ENCODE data around the gene IGFBP6. TPM values are rescaled to one million over a fixed set of nuclear protein-coding genes. Genes with fewer than 3 reads are reported as not detected.
"Not testable (repeated sequence)": the region's sequence is repeated elsewhere in the genome, so short reads cannot be mapped to it uniquely, and the experiment has no call there.

IGFBP6 gene
- total RNA-seq, 2 donors from 2014 or later, result 0.45 TPM; not detected in 1

- H3K27me3 Mint-ChIP-seq, result peaks cover 16% of the 10 kb centered on the region
- H3K9me3 ChIP-seq (ENCODE audit: control insufficient read depth, low read length, poor library complexity, severe bottlenecking), result no peaks in the 10 kb centered on the region
- DNase-seq, result no peak
- H3K4me3 Mint-ChIP-seq, result no peak overlapping the region
- no peak for ATAC-seq
- H3K4me1 Mint-ChIP-seq, result peaks cover 5% of the 10 kb centered on the region
- H3K27ac Mint-ChIP-seq, result no peak overlapping the region
- peaks cover 2% of the 10 kb centered on the region for H3K36me3 Mint-ChIP-seq (ENCODE audit: low read depth)
Measured at GRCh38 chr12:53091756-53092155, 5.7 kb upstream of the IGFBP6 start.

DNA sequence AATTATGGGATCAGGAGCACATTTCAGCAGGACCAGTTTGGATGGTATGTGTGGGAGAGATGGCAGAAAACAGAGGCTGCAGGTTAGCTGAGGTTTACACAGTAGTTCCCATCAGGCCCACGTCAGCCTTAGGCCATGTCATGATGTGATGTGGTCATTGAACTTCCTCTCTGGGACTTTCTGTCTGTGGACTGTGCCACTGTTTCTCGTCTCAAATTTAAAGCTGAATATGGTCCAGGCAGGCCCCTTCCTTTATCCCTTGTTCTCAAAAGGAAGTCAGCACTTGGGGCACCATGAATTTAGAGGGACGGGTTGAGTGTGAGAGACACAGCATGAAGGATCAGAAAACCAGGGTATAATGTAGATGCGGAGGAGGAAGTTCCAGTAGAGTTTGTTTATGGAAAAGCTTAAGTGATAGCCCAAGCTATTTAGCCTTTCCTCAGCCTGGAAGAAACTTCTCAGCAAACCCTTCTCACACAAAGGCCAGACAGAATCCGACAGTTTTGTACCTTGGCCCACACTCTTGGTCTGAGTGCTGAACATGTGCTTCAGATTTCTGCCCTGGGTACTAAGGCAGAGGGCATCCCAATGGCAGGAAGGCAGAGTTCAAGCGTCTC, 3.6 kb upstream of the IGFBP6 start:
- DNase-seq, result no peak
- Mint-ChIP-seq H3K4me3 (peak overlapping the region; percentile 36), H3K27me3 (peaks cover 10% of the 10 kb centered on the region), H3K27ac (no peak overlapping the region), H3K4me1 (peaks cover 20% of the 10 kb centered on the region), H3K36me3 (ENCODE audit: low read depth) (peaks cover 2% of the 10 kb centered on the region)
- no peaks in the 10 kb centered on the region for H3K9me3 ChIP-seq (ENCODE audit: control insufficient read depth, low read length, poor library complexity, severe bottlenecking)
- no peak for ATAC-seq

GRCh38 chr12:53094394-53094787, 3.1 kb upstream of the IGFBP6 start:
- Mint-ChIP-seq H3K36me3 (ENCODE audit: low read depth) (peaks cover 2% of the 10 kb centered on the region), H3K27ac (no peak overlapping the region), H3K4me1 (peaks cover 25% of the 10 kb centered on the region), H3K4me3 (peak overlapping the region; percentile 5), H3K27me3 (peaks cover 10% of the 10 kb centered on the region)
- ATAC-seq, result no peak
- DNase-seq, result no peak
- no peaks in the 10 kb centered on the region for H3K9me3 ChIP-seq (ENCODE audit: control insufficient read depth, low read length, poor library complexity, severe bottlenecking)

GRCh38 chr12:53094796-53095595, 2.5 kb upstream of the IGFBP6 start:
- not testable (repeated sequence) for ATAC-seq; H3K9me3 ChIP-seq (ENCODE audit: control insufficient read depth, low read length, poor library complexity, severe bottlenecking); H3K36me3 Mint-ChIP-seq (ENCODE audit: low read depth); H3K27ac Mint-ChIP-seq; DNase-seq
- Mint-ChIP-seq H3K27me3 (peaks cover 10% of the 10 kb centered on the region), H3K4me1 (peaks cover 26% of the 10 kb centered on the region), H3K4me3 (peak overlapping the region; percentile 56)

GRCh38 chr12:53095596-53095895, 1.9 kb upstream of the IGFBP6 start:
- DNase-seq; ATAC-seq; H3K36me3 Mint-ChIP-seq (ENCODE audit: low read depth); H3K27me3 Mint-ChIP-seq; H3K9me3 ChIP-seq (ENCODE audit: control insufficient read depth, low read length, poor library complexity, severe bottlenecking); H3K27ac Mint-ChIP-seq: not testable (repeated sequence)
- H3K4me3 Mint-ChIP-seq, result peak overlapping the region; percentile 56
- H3K4me1 Mint-ChIP-seq, result peaks cover 26% of the 10 kb centered on the region

DNA sequence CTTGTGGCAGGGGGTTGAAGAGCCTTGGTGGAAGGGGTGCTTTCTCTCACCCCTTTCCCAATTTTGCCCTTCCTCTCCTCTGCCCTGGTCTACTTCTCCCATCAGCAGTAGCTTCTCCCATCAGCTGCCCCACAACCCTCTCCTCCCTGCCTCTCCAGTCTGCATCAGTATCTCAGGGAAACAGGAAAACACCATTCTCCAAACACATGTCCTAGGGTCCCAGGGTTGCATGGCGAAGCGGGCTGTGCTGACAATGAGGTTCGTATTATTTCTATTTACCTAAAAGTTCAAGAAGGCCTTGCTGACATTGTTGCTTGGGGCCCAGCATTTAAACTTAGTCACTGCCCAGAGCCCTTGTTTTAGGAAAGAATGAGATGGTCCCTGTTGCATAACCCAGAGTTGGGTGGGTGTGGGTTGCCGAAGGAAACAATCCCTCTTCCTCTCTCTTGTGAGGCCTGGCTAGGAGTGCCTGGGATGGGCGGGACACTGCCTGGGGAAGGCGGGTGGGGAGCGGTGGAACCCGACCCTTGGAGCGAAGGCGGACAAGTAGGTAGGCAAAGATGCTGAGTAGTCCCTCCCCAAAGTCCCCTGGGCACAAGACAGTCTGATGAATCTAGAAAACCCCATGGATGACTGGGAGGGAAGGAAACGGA, 1.3 kb upstream of the IGFBP6 start:
- no peak overlapping the region for H3K27ac Mint-ChIP-seq
- peaks cover 6% of the 10 kb centered on the region for H3K27me3 Mint-ChIP-seq

GRCh38 chr12:53096759-53097158, 708 bp upstream of the IGFBP6 start:
- Mint-ChIP-seq H3K36me3 (ENCODE audit: low read depth) (peaks cover 2% of the 10 kb centered on the region), H3K4me3 (peak overlapping the region; percentile 93), H3K4me1 (peaks cover 26% of the 10 kb centered on the region), H3K27me3 (peaks cover 3% of the 10 kb centered on the region), H3K27ac (peak overlapping the region; percentile 87)
- ATAC-seq, result no peak
- DNase-seq, result no peak
- no peaks in the 10 kb centered on the region for H3K9me3 ChIP-seq (ENCODE audit: control insufficient read depth, low read length, poor library complexity, severe bottlenecking)

More for the DNA sequence above, 1.3 kb upstream of the IGFBP6 start:
- H3K9me3 ChIP-seq (ENCODE audit: control insufficient read depth, low read length, poor library complexity, severe bottlenecking), result no peaks in the 10 kb centered on the region
- Mint-ChIP-seq H3K4me1 (peaks cover 26% of the 10 kb centered on the region), H3K4me3 (peak overlapping the region; percentile 93), H3K36me3 (ENCODE audit: low read depth) (peaks cover 2% of the 10 kb centered on the region)
- ATAC-seq (no peak), DNase-seq (no peak)

DNA sequence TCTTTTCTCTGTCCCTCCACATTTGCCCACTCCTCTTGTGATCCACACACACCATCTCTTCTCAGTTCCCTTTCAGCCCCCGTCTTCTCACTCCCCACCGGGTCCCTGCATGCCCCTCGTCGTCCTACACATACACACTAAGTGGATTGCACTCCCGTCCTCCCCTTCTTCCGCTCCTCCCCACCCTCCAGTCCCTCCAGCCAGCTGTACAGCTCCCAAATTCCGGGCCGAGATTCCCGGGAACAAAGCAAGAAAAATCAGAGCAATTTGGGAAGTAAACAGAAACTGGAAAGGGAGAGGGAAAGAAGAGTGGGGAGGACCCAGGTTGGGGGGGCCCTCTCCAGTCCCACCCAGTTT, 282 bp upstream of the IGFBP6 start:
- Mint-ChIP-seq H3K27ac (peak overlapping the region; percentile 87), H3K36me3 (ENCODE audit: low read depth) (peaks cover 2% of the 10 kb centered on the region), H3K4me1 (peaks cover 27% of the 10 kb centered on the region), H3K27me3 (no peaks in the 10 kb centered on the region), H3K4me3 (peak overlapping the region; percentile 93)
- no peak for DNase-seq
- no peak for ATAC-seq
- H3K9me3 ChIP-seq (ENCODE audit: control insufficient read depth, low read length, poor library complexity, severe bottlenecking), result no peaks in the 10 kb centered on the region

DNA sequence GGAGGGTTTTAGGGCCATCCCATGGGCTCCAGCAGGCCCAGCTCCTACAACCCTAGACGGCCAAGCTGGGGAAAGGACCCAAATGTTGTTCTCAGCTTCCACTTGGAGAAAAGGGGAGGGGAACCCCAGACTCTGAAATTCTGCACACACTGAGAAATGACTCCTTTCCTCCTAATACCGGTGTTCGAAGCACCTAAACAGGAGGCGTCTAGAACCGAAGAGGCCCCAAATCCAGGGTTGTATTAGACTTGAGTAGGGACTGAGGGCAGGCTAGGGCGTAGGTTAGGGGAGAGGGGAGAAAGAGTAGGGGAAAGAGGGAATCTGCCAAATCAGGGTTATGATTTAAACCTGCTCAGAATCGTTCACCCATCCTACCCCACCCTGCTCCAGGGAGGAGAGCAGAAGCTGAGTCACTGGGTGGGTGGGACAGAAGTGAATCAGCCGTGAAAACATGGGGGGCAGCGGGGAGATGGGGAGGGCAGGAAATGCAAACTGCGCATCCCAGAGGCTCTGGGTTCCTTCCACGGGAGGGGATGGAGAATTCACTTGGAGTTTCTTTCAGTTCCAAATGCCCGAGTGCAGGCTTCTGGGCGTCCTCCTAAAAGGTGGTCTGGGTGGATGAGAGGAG, 1.0 kb downstream of the IGFBP6 start:
- H3K9me3 ChIP-seq (ENCODE audit: control insufficient read depth, low read length, poor library complexity, severe bottlenecking), result no peaks in the 10 kb centered on the region
- peak overlapping the region; percentile 93 for H3K4me3 Mint-ChIP-seq
- no peaks in the 10 kb centered on the region for H3K27me3 Mint-ChIP-seq
- H3K4me1 Mint-ChIP-seq, result peaks cover 38% of the 10 kb centered on the region
- DNase-seq (no peak), ATAC-seq (no peak)
- H3K36me3 Mint-ChIP-seq (ENCODE audit: low read depth), result peaks cover 2% of the 10 kb centered on the region
- H3K27ac Mint-ChIP-seq, result peak overlapping the region; percentile 84

DNA sequence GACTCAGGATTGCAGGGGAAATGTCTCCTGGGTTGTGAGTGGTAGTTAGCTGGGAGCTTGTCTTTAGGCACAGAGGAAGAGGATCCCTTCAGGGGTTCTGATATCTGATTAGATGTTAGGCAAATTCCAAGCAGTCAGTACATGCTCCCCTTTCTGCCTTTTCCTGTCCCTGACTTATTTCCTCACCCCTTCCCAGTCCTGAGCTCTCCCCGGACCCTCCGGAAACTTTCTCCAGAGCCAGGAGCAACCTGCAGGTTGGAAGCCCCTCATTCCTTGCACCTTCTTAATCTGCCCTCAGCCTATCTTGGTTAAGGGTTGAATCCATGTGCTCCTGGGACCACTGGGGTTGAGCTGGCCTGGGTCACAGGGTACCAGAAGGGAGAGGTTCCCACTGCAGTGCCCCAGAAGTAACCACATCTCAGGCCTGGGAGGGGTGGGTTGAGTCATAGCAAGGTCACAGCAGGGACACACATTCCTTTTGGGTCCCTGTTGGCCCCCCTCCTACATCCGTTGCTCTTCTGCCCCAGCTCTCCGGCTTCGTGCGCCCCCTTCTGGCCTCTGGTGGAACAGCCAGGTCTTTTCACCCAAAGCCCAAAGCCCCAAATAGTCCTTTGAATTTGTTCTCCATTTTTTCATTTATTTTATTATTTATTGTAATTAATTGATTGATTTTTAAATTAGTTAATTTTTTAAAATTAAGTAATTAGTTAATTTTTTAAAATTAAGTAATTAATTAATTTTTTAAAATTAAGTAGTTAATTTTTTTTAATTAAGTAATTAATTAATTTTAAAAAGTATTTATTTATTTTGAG, 1.8 kb downstream of the IGFBP6 start:
- Mint-ChIP-seq H3K4me1 (peaks cover 40% of the 10 kb centered on the region), H3K4me3 (peak overlapping the region; percentile 63), H3K27me3 (no peaks in the 10 kb centered on the region), H3K36me3 (ENCODE audit: low read depth) (peaks cover 2% of the 10 kb centered on the region), H3K27ac (peak overlapping the region; percentile 84)
- DNase-seq (peak; percentile 75 to 88 (median 77)), ATAC-seq (peak; percentile 69)
- no peaks in the 10 kb centered on the region for H3K9me3 ChIP-seq (ENCODE audit: control insufficient read depth, low read length, poor library complexity, severe bottlenecking)

GRCh38 chr12:53100466-53101151, 3.1 kb downstream of the IGFBP6 start:
- no peak for DNase-seq
- Mint-ChIP-seq H3K4me1 (peaks cover 42% of the 10 kb centered on the region), H3K4me3 (peak overlapping the region; percentile 12), H3K36me3 (ENCODE audit: low read depth) (peaks cover 2% of the 10 kb centered on the region), H3K27me3 (no peaks in the 10 kb centered on the region), H3K27ac (peak overlapping the region; percentile 54)
- H3K9me3 ChIP-seq (ENCODE audit: control insufficient read depth, low read length, poor library complexity, severe bottlenecking), result no peaks in the 10 kb centered on the region
- no peak for ATAC-seq

- peaks cover 4% of the 10 kb centered on the region for H3K36me3 Mint-ChIP-seq (ENCODE audit: low read depth)
- H3K27me3 Mint-ChIP-seq, result no peaks in the 10 kb centered on the region
- no peaks in the 10 kb centered on the region for H3K9me3 ChIP-seq (ENCODE audit: control insufficient read depth, low read length, poor library complexity, severe bottlenecking)
- H3K4me3 Mint-ChIP-seq, result no peak overlapping the region
- no peak for ATAC-seq
- no peak for DNase-seq
- H3K4me1 Mint-ChIP-seq, result peaks cover 42% of the 10 kb centered on the region
- no peak overlapping the region for H3K27ac Mint-ChIP-seq
Measured at GRCh38 chr12:53101266-53101665, 3.8 kb downstream of the IGFBP6 start.

Measured in T-helper 17 cell (primary cell).